Measurements from ENCODE around the gene PREPL.

DNA sequence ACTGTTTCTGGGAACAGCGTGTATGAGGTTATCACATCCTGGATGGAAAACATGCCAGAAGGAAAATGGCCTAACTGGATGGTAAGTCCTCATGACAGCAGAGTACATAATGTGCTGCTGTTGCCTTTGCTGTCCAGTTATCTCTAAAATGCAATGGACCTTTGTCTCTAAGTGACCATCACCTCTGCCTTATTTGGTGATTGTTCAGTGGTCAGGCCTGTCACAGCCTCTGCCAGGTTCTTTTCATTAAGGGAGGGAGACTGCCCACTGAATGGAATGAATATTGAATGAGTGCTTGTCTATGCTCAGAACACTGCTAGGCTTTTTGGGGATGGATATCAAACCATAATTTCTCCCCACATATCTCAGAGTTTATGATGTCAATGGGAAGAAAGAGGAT, 57.0 kb downstream of the PREPL start:
- TF ChIP-seq ZNF146 (tag by site-specific recombination; IDR thresholded peaks at IDR 0.05): no peak
- no peak for TF ChIP-seq ZEB2 (tag by site-specific recombination; IDR thresholded peaks at IDR 0.05)
- TF ChIP-seq, protein P1, sequence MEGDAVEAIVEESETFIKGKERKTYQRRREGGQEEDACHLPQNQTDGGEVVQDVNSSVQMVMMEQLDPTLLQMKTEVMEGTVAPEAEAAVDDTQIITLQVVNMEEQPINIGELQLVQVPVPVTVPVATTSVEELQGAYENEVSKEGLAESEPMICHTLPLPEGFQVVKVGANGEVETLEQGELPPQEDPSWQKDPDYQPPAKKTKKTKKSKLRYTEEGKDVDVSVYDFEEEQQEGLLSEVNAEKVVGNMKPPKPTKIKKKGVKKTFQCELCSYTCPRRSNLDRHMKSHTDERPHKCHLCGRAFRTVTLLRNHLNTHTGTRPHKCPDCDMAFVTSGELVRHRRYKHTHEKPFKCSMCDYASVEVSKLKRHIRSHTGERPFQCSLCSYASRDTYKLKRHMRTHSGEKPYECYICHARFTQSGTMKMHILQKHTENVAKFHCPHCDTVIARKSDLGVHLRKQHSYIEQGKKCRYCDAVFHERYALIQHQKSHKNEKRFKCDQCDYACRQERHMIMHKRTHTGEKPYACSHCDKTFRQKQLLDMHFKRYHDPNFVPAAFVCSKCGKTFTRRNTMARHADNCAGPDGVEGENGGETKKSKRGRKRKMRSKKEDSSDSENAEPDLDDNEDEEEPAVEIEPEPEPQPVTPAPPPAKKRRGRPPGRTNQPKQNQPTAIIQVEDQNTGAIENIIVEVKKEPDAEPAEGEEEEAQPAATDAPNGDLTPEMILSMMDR (tag by site-specific recombination; IDR thresholded peaks at IDR 0.05): no peak
- no peak for TF ChIP-seq ZFHX2 (tag by site-specific recombination; conservative IDR thresholded peaks at IDR 0.05)
- no peak for TF ChIP-seq ZNF248 (tag by site-specific recombination; IDR thresholded peaks at IDR 0.05)
- TF ChIP-seq ZBTB8A (tag by site-specific recombination; IDR thresholded peaks at IDR 0.05): no peak
- TF ChIP-seq, protein P2, sequence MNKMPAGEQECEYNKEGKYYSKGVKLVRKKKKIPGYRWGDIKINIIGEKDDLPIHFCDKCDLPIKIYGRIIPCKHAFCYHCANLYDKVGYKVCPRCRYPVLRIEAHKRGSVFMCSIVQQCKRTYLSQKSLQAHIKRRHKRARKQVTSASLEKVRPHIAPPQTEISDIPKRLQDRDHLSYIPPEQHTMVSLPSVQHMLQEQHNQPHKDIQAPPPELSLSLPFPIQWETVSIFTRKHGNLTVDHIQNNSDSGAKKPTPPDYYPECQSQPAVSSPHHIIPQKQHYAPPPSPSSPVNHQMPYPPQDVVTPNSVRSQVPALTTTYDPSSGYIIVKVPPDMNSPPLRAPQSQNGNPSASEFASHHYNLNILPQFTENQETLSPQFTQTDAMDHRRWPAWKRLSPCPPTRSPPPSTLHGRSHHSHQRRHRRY (tag by site-specific recombination; IDR thresholded peaks at IDR 0.05): no peak
- no peak for TF ChIP-seq ZNF292 (tag by site-specific recombination; IDR thresholded peaks at IDR 0.05; ENCODE audit: borderline replicate concordance, low read depth)
- no peak for TF ChIP-seq TCF7L2 (IDR thresholded peaks at IDR 0.05; ENCODE audit: borderline replicate concordance, low read depth, low read length)
- TF ChIP-seq SP7 (tag by site-specific recombination; IDR thresholded peaks at IDR 0.05): no peak
